HepG2 (cell line): Measurements from ENCODE around the gene IL27RA. TPM values are rescaled to one million over a fixed set of nuclear protein-coding genes. Genes with fewer than 3 reads are reported as not detected.
A peak's percentile ranks its signal among the peaks of the same experiment; 100 is the strongest.

Source experiments
- ARNT ChIP-seq: fragments of 450-650 bp; IDR thresholded peaks from 2 replicates; pipeline ENCODE4 v1.6.1; 2017
- ATF7-NPFF ChIP-seq: sonication (generic); formaldehyde crosslinking; IDR thresholded peaks from 2 replicates; pipeline ENCODE4 v1.8.1; 2023; ENCODE audit warnings: mild to moderate bottlenecking, low read depth, missing genetic modification reagents, moderate library complexity
- BHLHE40 ChIP-seq: IDR thresholded peaks from 2 replicates; pipeline ENCODE4 v1.6.1; 2011; ENCODE audit warnings: low read length, improper control_type of control experiment
- FOXP4 ChIP-seq: sonication (generic); formaldehyde crosslinking; IDR thresholded peaks from 2 replicates; pipeline ENCODE4 v1.4.0; 2020; ENCODE audit warnings: missing genetic modification reagents
- HINFP ChIP-seq: sonication (generic); formaldehyde crosslinking; IDR thresholded peaks from 2 replicates; pipeline ENCODE4 v1.4.0; 2020; ENCODE audit warnings: low read depth, mild to moderate bottlenecking, missing genetic modification reagents
- HOXD1 ChIP-seq: sonication (generic); formaldehyde crosslinking; IDR thresholded peaks from 2 replicates; pipeline ENCODE4 v1.5.0; 2020; ENCODE audit warnings: missing genetic modification reagents
- JARID2 ChIP-seq: sonication (generic); formaldehyde crosslinking; IDR thresholded peaks from 2 replicates; pipeline ENCODE4 v1.8.1; 2023; ENCODE audit warnings: missing genetic modification reagents, inconsistent platforms; ENCODE audit not compliant: insufficient replicate concordance
- MEF2D ChIP-seq: sonication (generic); formaldehyde crosslinking; IDR thresholded peaks from 2 replicates; pipeline ENCODE4 v1.5.1; 2020; ENCODE audit warnings: mild to moderate bottlenecking, missing genetic modification reagents
- MYNN ChIP-seq: sonication (generic); formaldehyde crosslinking; IDR thresholded peaks from 2 replicates; pipeline ENCODE4 v1.4.0; 2020; ENCODE audit warnings: mild to moderate bottlenecking, low read depth, missing genetic modification reagents
- NCOA2 ChIP-seq: sonication (generic); formaldehyde crosslinking; IDR thresholded peaks from 2 replicates; pipeline ENCODE4 v1.8.0; 2022; ENCODE audit warnings: inconsistent platforms
- PCBP1 ChIP-seq: fragments of 200-400 bp; formaldehyde crosslinking; IDR thresholded peaks from 2 replicates; pipeline ENCODE4 v1.6.1; 2017; ENCODE audit warnings: mild to moderate bottlenecking, low read depth, low read length, borderline replicate concordance
- PRDM4 ChIP-seq: sonication (generic); formaldehyde crosslinking; IDR thresholded peaks from 2 replicates; pipeline ENCODE4 v1.9.0; 2021; ENCODE audit warnings: missing genetic modification reagents, borderline replicate concordance
- TCF7L2 ChIP-seq: IDR thresholded peaks from 2 replicates; pipeline ENCODE4 v1.6.1; 2011; ENCODE audit warnings: mild to moderate bottlenecking, low read depth, low read length, moderate library complexity
- ZBTB20 ChIP-seq: sonication (generic); formaldehyde crosslinking; IDR thresholded peaks from 2 replicates; pipeline ENCODE4 v1.8.1; 2023; ENCODE audit warnings: missing genetic modification reagents, low read depth, mild to moderate bottlenecking, borderline replicate concordance
- ZFP41 ChIP-seq: sonication (generic); formaldehyde crosslinking; IDR thresholded peaks from 2 replicates; pipeline ENCODE4 v1.4.0; 2020; ENCODE audit warnings: mild to moderate bottlenecking, missing genetic modification reagents, borderline replicate concordance
- ZMYM3 ChIP-seq: sonication (generic); formaldehyde crosslinking; IDR thresholded peaks from 2 replicates; pipeline ENCODE4 v1.5.1; 2020; ENCODE audit warnings: mild to moderate bottlenecking, missing genetic modification reagents
- ZNF292 ChIP-seq: sonication (generic); formaldehyde crosslinking; IDR thresholded peaks from 2 replicates; pipeline ENCODE4 v1.8.1; 2022; ENCODE audit warnings: mild to moderate bottlenecking, low read depth, missing genetic modification reagents, borderline replicate concordance
- ZNF468 ChIP-seq: sonication (generic); formaldehyde crosslinking; IDR thresholded peaks from 2 replicates; pipeline ENCODE4 v1.8.0; 2022; ENCODE audit warnings: mild to moderate bottlenecking, moderate library complexity, missing genetic modification reagents
- ZNF644 ChIP-seq: IDR thresholded peaks from 2 replicates; pipeline ENCODE4 v1.6.1; 2016; ENCODE audit warnings: low read depth
- polyA plus RNA-seq, 8 experiments: library from polyadenylated mRNA; depleted of rRNA in 3 of 8; stranded (reverse) in 7 of 8; unstranded in 1 of 8; fragments of >200 nt; fragmentation: Illumina TruSeq in 4 of 8; extraction: Trizol in 4 of 8; gene quantifications; 2 replicates each; pipeline versions ENCODE4 v1.2.1 to v1.2.3, GENCODE V29; 2011 to 2016; ENCODE audit warnings: low read depth in 4 of 8, missing spikeins in 1 of 8, mixed read lengths in 1 of 8; ENCODE audit not compliant: insufficient read depth in 1 of 8
- total RNA-seq, 5 experiments: library from RNA; depleted of rRNA; stranded (reverse); fragments of >200 nt; fragmentation: Illumina TruSeq; extraction: Trizol; gene quantifications; 2 replicates each; pipeline ENCODE4 v1.2.3, GENCODE V29; 2016; ENCODE audit warnings: low read depth in 1 of 5
- TF ChIP-seq, protein P1 (sequence below): sonication (generic); formaldehyde crosslinking; IDR thresholded peaks from 2 replicates; pipeline ENCODE4 v1.5.1; 2020; ENCODE audit warnings: mild to moderate bottlenecking, missing genetic modification reagents
- TF ChIP-seq, protein P2 (sequence below): sonication (generic); formaldehyde crosslinking; IDR thresholded peaks from 2 replicates; pipeline ENCODE4 v1.4.0; 2020; ENCODE audit warnings: mild to moderate bottlenecking, missing genetic modification reagents

Gene IL27RA
- total and polyA plus RNA-seq, 2 of the 13 experiments (the other 11 are each of a cell fraction or from before 2014, with no cell fraction given): 3.5 to 8.1 TPM

DNA sequence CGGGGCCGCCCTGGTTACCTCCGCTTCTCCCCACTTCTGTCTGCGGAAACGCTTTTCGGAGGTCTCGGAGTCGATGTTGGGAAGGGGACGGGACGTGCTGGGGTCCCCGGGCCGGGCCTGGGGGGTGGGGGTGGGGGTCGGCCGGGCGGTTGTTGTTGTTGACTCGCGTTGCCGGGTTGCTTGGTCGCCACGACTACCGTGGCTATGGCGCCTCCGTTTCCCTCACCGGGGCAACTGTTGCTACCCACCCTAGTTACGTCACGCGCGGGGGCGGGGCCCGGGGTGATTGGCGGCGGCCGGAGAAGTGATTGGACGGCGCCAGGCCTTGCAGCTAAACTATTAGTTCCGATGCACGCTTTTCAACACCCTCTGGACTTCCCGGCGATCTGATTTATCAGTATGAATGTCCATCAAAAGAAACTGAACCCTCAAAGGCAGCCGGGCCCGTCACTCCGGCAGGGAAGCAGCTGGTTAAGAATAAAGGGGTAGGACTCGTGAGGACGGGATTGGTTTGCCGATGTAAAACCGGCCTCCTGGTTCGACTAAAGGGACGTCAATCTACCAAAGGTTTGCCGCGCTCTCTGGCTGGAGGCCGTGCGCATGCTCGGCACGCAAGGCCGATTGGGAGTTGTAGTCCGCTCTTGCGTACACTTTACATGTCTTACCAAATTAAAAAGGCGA lies 25.3 kb upstream of the IL27RA start, which contains the start of gene RFX1 (continued):
- TF ChIP-seq FOXP4 (CRISPR knock-in tag): no peak
- no peak for TF ChIP-seq ATF7-NPFF (CRISPR knock-in tag)
- no peak for TF ChIP-seq ZNF292
- TF ChIP-seq, protein P1, sequence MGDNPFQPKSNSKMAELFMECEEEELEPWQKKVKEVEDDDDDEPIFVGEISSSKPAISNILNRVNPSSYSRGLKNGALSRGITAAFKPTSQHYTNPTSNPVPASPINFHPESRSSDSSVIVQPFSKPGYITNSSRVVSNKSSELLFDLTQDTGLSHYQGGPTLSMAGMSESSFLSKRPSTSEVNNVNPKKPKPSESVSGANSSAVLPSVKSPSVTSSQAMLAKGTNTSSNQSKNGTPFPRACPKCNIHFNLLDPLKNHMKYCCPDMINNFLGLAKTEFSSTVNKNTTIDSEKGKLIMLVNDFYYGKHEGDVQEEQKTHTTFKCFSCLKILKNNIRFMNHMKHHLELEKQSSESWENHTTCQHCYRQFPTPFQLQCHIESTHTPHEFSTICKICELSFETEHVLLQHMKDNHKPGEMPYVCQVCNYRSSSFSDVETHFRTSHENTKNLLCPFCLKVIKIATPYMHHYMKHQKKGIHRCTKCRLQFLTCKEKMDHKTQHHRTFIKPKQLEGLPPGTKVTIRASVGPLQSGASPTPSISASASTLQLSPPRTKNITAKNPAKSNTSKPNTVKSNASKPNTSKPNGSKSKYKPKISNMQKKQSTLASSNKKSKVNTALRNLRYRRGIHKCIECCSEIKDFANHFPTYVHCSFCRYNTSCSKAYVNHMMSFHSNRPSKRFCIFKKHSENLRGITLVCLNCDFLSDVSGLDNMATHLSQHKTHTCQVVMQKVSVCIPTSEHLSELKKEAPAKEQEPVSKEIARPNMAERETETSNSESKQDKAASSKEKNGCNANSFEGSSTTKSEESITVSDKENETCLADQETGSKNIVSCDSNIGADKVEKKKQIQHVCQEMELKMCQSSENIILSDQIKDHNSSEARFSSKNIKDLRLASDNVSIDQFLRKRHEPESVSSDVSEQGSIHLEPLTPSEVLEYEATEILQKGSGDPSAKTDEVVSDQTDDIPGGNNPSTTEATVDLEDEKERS (CRISPR knock-in tag): no peak
- TF ChIP-seq ZMYM3 (CRISPR knock-in tag): no peak
- TF ChIP-seq ARNT: no peak
- TF ChIP-seq, protein P2, sequence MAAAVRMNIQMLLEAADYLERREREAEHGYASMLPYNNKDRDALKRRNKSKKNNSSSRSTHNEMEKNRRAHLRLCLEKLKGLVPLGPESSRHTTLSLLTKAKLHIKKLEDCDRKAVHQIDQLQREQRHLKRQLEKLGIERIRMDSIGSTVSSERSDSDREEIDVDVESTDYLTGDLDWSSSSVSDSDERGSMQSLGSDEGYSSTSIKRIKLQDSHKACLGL (CRISPR knock-in tag): no peak
- peak; percentile 99 for TF ChIP-seq PCBP1
- no peak for TF ChIP-seq TCF7L2
- no peak for TF ChIP-seq HINFP
- TF ChIP-seq ZNF644 (CRISPR knock-in tag): no peak
- TF ChIP-seq ZNF468 (CRISPR knock-in tag): no peak
- no peak for TF ChIP-seq MYNN (CRISPR knock-in tag)
- TF ChIP-seq BHLHE40: no peak
- TF ChIP-seq ZFP41 (CRISPR knock-in tag): no peak
- TF ChIP-seq MEF2D (CRISPR knock-in tag): no peak
- TF ChIP-seq JARID2: no peak
- no peak; the same call in 1 of the 2 replicates for TF ChIP-seq HOXD1
- TF ChIP-seq PRDM4 (CRISPR knock-in tag): no peak
- TF ChIP-seq NCOA2 (CRISPR knock-in tag): no peak
- no peak for TF ChIP-seq ZBTB20 (CRISPR knock-in tag)
